ENCODE measurements around the gene ALLC.

The ALLC gene

GRCh38 chr2:3679180-3679579, 21.2 kb downstream of the ALLC start:
- Histone ChIP-seq H3K4me3 (ENCODE audit: insufficient read depth, low read depth, low read length) (no peak overlapping the region), H3K36me3 (ENCODE audit: control insufficient read depth, insufficient read depth, low read length) (no peaks in the 10 kb centered on the region), H3K27ac (ENCODE audit: insufficient read depth, low read depth, low read length, poor library complexity, severe bottlenecking) (no peak overlapping the region), H3K27me3 (ENCODE audit: control insufficient read depth, insufficient read depth, low read length, poor library complexity, severe bottlenecking) (no peaks in the 10 kb centered on the region), H3K9me3 (ENCODE audit: control insufficient read depth, low read length) (no peaks in the 10 kb centered on the region), H3K4me1 (ENCODE audit: control insufficient read depth, insufficient read depth, low read length) (no peaks in the 10 kb centered on the region)
- WGBS, 2 experiments: 95 to 96% methylated on average over 2 of the region's 2 CpGs

- no peak overlapping the region for H3K4me3 ChIP-seq (ENCODE audit: insufficient read depth, low read depth, low read length)
- no peaks in the 10 kb centered on the region for H3K27me3 ChIP-seq (ENCODE audit: control insufficient read depth, insufficient read depth, low read length, poor library complexity, severe bottlenecking)
- no peaks in the 10 kb centered on the region for H3K4me1 ChIP-seq (ENCODE audit: control insufficient read depth, insufficient read depth, low read length)
- 93% methylated on average over 23 of the region's 23 CpGs for WGBS, 2 experiments
- H3K36me3 ChIP-seq (ENCODE audit: control insufficient read depth, insufficient read depth, low read length): no peaks in the 10 kb centered on the region
- H3K27ac ChIP-seq (ENCODE audit: insufficient read depth, low read depth, low read length, poor library complexity, severe bottlenecking): no peak overlapping the region
- H3K9me3 ChIP-seq (ENCODE audit: control insufficient read depth, low read length): no peaks in the 10 kb centered on the region
Measured at GRCh38 chr2:3679616-3680393, 21.8 kb downstream of the ALLC start.

GRCh38 chr2:3680548-3681345, 22.7 kb downstream of the ALLC start:
- 94 to 96% methylated on average over 18 of the region's 18 CpGs for WGBS, 2 experiments
- Histone ChIP-seq H3K4me1 (ENCODE audit: control insufficient read depth, insufficient read depth, low read length) (no peaks in the 10 kb centered on the region), H3K27ac (ENCODE audit: insufficient read depth, low read depth, low read length, poor library complexity, severe bottlenecking) (no peak overlapping the region), H3K36me3 (ENCODE audit: control insufficient read depth, insufficient read depth, low read length) (no peaks in the 10 kb centered on the region), H3K9me3 (ENCODE audit: control insufficient read depth, low read length) (no peaks in the 10 kb centered on the region), H3K4me3 (ENCODE audit: insufficient read depth, low read depth, low read length) (no peak overlapping the region), H3K27me3 (ENCODE audit: control insufficient read depth, insufficient read depth, low read length, poor library complexity, severe bottlenecking) (no peaks in the 10 kb centered on the region)

- no peak overlapping the region for H3K27ac ChIP-seq (ENCODE audit: insufficient read depth, low read depth, low read length, poor library complexity, severe bottlenecking)
- no peaks in the 10 kb centered on the region for H3K4me1 ChIP-seq (ENCODE audit: control insufficient read depth, insufficient read depth, low read length)
- H3K4me3 ChIP-seq (ENCODE audit: insufficient read depth, low read depth, low read length): no peak overlapping the region
- H3K9me3 ChIP-seq (ENCODE audit: control insufficient read depth, low read length): no peaks in the 10 kb centered on the region
- H3K27me3 ChIP-seq (ENCODE audit: control insufficient read depth, insufficient read depth, low read length, poor library complexity, severe bottlenecking): no peaks in the 10 kb centered on the region
- H3K36me3 ChIP-seq (ENCODE audit: control insufficient read depth, insufficient read depth, low read length): no peaks in the 10 kb centered on the region
- 83 to 95% methylated on average over 3 to 5 of the region's 5 CpGs for WGBS, 2 experiments
Measured at GRCh38 chr2:3681625-3682024, 23.6 kb downstream of the ALLC start.

GRCh38 chr2:3682811-3683210, 24.8 kb downstream of the ALLC start:
- WGBS, 2 experiments: 91 to 96% methylated on average over 5 to 6 of the region's 6 CpGs
- H3K9me3 ChIP-seq (ENCODE audit: control insufficient read depth, low read length): no peaks in the 10 kb centered on the region
- no peak overlapping the region for H3K4me3 ChIP-seq (ENCODE audit: insufficient read depth, low read depth, low read length)
- no peak overlapping the region for H3K27ac ChIP-seq (ENCODE audit: insufficient read depth, low read depth, low read length, poor library complexity, severe bottlenecking)
- H3K4me1 ChIP-seq (ENCODE audit: control insufficient read depth, insufficient read depth, low read length): no peaks in the 10 kb centered on the region
- H3K27me3 ChIP-seq (ENCODE audit: control insufficient read depth, insufficient read depth, low read length, poor library complexity, severe bottlenecking): no peaks in the 10 kb centered on the region
- no peaks in the 10 kb centered on the region for H3K36me3 ChIP-seq (ENCODE audit: control insufficient read depth, insufficient read depth, low read length)

- Histone ChIP-seq H3K36me3 (ENCODE audit: control insufficient read depth, insufficient read depth, low read length) (no peaks in the 10 kb centered on the region), H3K27me3 (ENCODE audit: control insufficient read depth, insufficient read depth, low read length, poor library complexity, severe bottlenecking) (no peaks in the 10 kb centered on the region), H3K4me3 (ENCODE audit: insufficient read depth, low read depth, low read length) (no peak overlapping the region), H3K4me1 (ENCODE audit: control insufficient read depth, insufficient read depth, low read length) (no peaks in the 10 kb centered on the region), H3K27ac (ENCODE audit: insufficient read depth, low read depth, low read length, poor library complexity, severe bottlenecking) (no peak overlapping the region), H3K9me3 (ENCODE audit: control insufficient read depth, low read length) (no peaks in the 10 kb centered on the region)
- WGBS, 2 experiments: 74 to 84% methylated on average over 2 to 3 of the region's 3 CpGs
Measured at GRCh38 chr2:3683748-3684454, 25.9 kb downstream of the ALLC start.

GRCh38 chr2:3689998-3690748, 32.2 kb downstream of the ALLC start:
- H3K9me3 ChIP-seq (ENCODE audit: control insufficient read depth, low read length): no peaks in the 10 kb centered on the region
- H3K27ac ChIP-seq (ENCODE audit: insufficient read depth, low read depth, low read length, poor library complexity, severe bottlenecking): no peak overlapping the region
- no peaks in the 10 kb centered on the region for H3K4me1 ChIP-seq (ENCODE audit: control insufficient read depth, insufficient read depth, low read length)
- no peak overlapping the region for H3K4me3 ChIP-seq (ENCODE audit: insufficient read depth, low read depth, low read length)
- H3K27me3 ChIP-seq (ENCODE audit: control insufficient read depth, insufficient read depth, low read length, poor library complexity, severe bottlenecking): no peaks in the 10 kb centered on the region
- no peaks in the 10 kb centered on the region for H3K36me3 ChIP-seq (ENCODE audit: control insufficient read depth, insufficient read depth, low read length)

- Histone ChIP-seq H3K9me3 (ENCODE audit: control insufficient read depth, low read length) (no peaks in the 10 kb centered on the region), H3K4me3 (ENCODE audit: insufficient read depth, low read depth, low read length) (no peak overlapping the region), H3K27ac (ENCODE audit: insufficient read depth, low read depth, low read length, poor library complexity, severe bottlenecking) (no peak overlapping the region), H3K36me3 (ENCODE audit: control insufficient read depth, insufficient read depth, low read length) (no peaks in the 10 kb centered on the region), H3K27me3 (ENCODE audit: control insufficient read depth, insufficient read depth, low read length, poor library complexity, severe bottlenecking) (no peaks in the 10 kb centered on the region), H3K4me1 (ENCODE audit: control insufficient read depth, insufficient read depth, low read length) (no peaks in the 10 kb centered on the region)
Measured at GRCh38 chr2:3692375-3692774, 34.4 kb downstream of the ALLC start.

- no peak overlapping the region for H3K27ac ChIP-seq (ENCODE audit: insufficient read depth, low read depth, low read length, poor library complexity, severe bottlenecking)
- 92 to 99% methylated on average over 3 of the region's 3 CpGs for WGBS, 2 experiments
- H3K4me1 ChIP-seq (ENCODE audit: control insufficient read depth, insufficient read depth, low read length): no peaks in the 10 kb centered on the region
- no peaks in the 10 kb centered on the region for H3K9me3 ChIP-seq (ENCODE audit: control insufficient read depth, low read length)
- H3K27me3 ChIP-seq (ENCODE audit: control insufficient read depth, insufficient read depth, low read length, poor library complexity, severe bottlenecking): peaks cover 10% of the 10 kb centered on the region
- H3K36me3 ChIP-seq (ENCODE audit: control insufficient read depth, insufficient read depth, low read length): no peaks in the 10 kb centered on the region
- no peak overlapping the region for H3K4me3 ChIP-seq (ENCODE audit: insufficient read depth, low read depth, low read length)
Measured at GRCh38 chr2:3696545-3696944, 38.5 kb downstream of the ALLC start.

All from ectodermal cell (in vitro differentiated cells).